ENCODE measurements around the gene DCTN5.
"Not testable (repeated sequence)": the region's sequence is repeated elsewhere in the genome, so short reads cannot be mapped to it uniquely, and the experiment has no call there.

DNA sequence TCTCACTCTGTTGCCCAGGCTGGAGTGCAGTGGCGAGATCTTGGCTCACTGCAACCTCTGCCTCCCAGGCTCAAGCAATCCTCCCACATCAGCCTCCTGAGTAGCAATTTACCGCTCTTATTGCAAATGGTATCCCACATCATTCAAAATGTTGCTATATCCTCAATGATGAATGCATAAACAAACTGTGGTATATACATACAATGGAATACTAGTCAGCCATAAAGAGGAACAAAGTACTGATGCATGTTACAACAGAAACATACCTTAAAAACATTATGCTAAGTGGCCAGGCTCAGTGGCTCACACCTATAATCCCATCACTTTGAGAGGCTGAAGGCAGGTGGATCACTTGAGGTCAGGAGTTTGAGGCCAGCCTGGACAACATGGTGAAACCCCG is 9.4 kb upstream of the DCTN5 start:
- TF ChIP-seq, protein P1, sequence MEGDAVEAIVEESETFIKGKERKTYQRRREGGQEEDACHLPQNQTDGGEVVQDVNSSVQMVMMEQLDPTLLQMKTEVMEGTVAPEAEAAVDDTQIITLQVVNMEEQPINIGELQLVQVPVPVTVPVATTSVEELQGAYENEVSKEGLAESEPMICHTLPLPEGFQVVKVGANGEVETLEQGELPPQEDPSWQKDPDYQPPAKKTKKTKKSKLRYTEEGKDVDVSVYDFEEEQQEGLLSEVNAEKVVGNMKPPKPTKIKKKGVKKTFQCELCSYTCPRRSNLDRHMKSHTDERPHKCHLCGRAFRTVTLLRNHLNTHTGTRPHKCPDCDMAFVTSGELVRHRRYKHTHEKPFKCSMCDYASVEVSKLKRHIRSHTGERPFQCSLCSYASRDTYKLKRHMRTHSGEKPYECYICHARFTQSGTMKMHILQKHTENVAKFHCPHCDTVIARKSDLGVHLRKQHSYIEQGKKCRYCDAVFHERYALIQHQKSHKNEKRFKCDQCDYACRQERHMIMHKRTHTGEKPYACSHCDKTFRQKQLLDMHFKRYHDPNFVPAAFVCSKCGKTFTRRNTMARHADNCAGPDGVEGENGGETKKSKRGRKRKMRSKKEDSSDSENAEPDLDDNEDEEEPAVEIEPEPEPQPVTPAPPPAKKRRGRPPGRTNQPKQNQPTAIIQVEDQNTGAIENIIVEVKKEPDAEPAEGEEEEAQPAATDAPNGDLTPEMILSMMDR (IDR thresholded peaks at IDR 0.05), result not testable (repeated sequence)
- not testable (repeated sequence) for TF ChIP-seq POLR2A (IDR thresholded peaks at IDR 0.05)

All from adrenal gland (tissue), 5 donors.